Right forelimb (tissue), 1 donor: ENCODE measurements around the gene HYCC1.
"Not testable (repeated sequence)": the region's sequence is repeated elsewhere in the genome, so short reads cannot be mapped to it uniquely, and the experiment has no call there.

Source experiments
- DNase-seq: peaks from one replicate; pipeline ENCODE4 v3.0.0-alpha.2; 2018

HYCC1 gene

DNA sequence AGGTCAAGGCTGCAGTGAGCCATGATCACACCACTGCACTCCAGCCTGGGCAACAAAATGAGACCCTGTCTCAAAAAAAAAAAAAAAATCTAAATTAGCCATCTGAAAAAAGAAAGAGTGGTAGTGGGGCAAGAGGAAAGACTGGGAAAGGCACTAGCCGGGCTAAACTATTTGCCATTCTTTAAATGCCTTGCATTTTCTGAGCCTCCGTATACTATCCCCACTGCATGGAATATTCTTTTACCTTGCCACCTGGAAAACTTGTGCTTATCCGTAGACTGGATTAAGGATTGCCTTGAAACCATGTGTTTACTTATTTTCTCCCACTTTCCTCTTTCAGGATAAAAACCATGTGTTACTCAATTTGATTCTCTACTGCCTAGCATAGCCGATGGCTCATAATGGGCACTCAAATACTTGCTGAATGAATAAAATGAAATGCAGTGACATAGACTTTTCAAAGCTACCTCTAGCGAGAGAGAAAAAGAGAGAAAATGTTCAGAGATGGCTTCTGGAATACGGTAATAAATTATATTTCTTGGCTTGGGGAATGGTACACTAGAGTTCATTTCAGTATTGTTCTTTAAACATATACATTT lies 30.6 kb downstream of the HYCC1 start:
- DNase-seq = no peak

DNA sequence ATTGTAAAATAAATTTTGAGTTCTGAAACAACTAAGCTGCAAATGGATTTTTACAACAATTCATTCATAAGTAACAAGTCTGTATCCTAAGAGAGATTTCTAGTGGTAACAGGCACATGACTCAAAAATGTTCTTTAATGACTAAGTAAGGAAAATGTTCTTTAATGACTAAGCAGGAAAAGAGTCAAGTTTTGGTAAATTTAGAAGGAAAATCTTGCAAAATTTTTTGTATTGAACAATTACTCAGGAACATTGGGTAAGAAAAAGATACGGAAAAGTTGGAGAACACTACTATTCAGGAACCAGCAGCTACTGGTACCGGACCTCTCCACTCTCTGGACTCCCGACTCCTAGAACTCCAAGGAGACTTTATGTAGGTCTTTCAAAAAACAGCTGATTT lies 33.5 kb downstream of the HYCC1 start:
- DNase-seq = no peak

DNA sequence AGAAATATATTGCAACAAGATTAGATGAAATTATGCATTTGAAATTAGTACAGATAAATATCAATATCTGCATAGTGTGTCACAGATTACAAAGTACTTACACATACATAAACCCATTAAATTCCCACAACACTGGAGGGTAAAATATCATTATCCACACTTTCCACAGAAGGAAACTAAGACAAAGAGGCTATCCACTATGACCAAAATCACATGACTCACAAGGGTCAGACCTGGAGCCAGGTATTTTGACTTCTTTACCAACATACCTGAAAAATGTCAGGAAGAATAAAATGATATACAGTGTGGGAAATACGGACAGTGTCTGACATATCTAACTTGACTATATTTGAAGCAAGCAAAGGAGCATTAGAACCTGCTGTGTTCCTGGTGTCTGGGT lies 34.1 kb downstream of the HYCC1 start:
- DNase-seq = no peak

DNA sequence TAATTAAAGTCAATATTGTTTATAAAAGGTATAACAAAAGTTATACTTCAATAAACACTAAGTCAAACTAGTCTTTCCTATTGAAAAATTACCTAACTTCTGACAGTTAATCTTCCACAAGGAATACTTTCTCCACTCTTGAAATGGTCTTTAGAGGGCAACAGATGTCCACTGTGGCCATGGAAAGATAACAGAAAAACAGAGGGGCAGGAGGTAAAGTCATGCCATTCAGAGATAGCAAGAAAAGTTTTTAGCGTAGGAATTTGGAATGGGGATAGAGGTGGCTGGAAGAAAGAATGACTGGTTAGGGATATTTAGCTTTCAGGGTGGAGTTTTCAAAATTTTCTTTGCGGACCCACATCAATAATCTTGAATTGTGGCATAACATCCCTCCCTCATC lies 34.7 kb downstream of the HYCC1 start:
- DNase-seq = no peak

DNA sequence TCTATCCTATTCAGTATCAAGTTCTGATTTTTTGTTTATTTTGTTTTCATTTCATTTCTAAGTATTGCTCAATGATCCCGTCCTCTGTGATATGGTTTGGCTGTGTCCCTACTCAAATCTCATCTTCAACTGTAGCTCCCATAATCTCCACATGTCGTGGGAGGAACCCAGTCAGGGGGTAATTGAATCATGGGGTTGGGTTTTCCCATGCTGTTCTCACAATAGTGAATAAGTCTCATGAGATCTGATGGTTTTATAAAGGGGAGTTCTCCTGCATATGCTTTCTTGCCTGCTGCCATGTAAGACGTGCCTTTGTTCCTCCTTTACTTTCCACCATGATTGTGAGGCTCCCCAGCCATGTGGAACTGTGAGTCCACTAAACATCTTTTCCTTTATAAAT lies 39.3 kb downstream of the HYCC1 start:
- DNase-seq = not testable (repeated sequence)

DNA sequence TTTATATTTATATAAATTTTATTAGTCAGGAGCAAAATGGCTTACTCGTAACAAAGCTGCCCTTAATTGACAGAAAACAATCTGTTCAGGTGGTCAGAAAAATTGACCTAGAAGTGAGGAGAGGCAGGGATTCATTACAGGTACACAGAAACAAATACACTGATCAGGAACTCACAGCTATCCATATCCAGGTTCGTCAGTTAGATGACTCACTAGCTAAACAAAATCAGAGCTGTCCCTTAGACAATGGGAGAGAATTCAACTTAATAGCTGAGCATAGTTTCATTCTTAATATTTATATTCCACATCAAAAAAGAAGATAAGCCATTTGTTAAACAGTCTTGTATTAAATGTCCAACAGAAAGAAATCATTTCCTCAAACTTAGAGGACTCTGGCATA lies 41.7 kb downstream of the HYCC1 start:
- DNase-seq = no peak

DNA sequence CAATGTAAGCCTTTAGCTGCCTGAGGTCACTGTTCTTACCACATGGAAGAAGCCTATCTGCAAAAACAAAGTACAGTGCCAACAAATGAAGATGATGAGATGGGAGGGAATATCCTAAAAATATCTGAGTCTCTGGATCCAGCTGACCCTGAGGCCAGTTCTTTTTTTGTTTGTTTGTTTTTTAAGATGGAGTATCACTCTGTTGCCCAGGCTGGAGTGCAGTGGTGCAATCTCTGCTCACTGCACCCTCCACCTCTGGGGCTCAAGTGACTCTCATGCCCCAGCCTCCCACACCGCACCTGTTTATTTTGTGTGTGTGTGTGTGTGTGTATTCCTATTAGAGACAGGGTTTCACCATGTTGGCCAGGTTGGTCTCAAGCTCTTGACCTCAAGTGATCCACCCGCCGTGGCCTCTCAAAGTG lies 44.9 kb downstream of the HYCC1 start:
- DNase-seq = no peak
